ENCODE results near the gene DUSP19.
"Not testable (repeated sequence)": the region's sequence is repeated elsewhere in the genome, so short reads cannot be mapped to it uniquely, and the experiment has no call there.

The DUSP19 gene

GRCh38 chr2:183078464-183079138 is at the start of gene DUSP19:
Gene DUSP19 (plus strand): TSS chr2:183078747. CDS start chr2:183078934, 187 bp downstream.
- in situ Hi-C loops (cut with HindIII; ENCODE audit: low sequenced_read_pairs) = no loop called here

GRCh38 chr2:183029219-183029618 is 49.3 kb upstream of the DUSP19 start:
- in situ Hi-C loops (cut with HindIII; ENCODE audit: low sequenced_read_pairs) = no loop called here

GRCh38 chr2:183031911-183032794 is 46.4 kb upstream of the DUSP19 start:
- in situ Hi-C loops (cut with HindIII; ENCODE audit: low sequenced_read_pairs) = no loop called here

GRCh38 chr2:183033951-183034350 is 44.6 kb upstream of the DUSP19 start:
- in situ Hi-C loops (cut with HindIII; ENCODE audit: low sequenced_read_pairs) = no loop called here

GRCh38 chr2:183034806-183035205 is 43.7 kb upstream of the DUSP19 start:
- in situ Hi-C loops (cut with HindIII; ENCODE audit: low sequenced_read_pairs) = no loop called here

- in situ Hi-C loops (cut with HindIII; ENCODE audit: low sequenced_read_pairs) = no loop called here
Observed at GRCh38 chr2:183035298-183035953, 43.1 kb upstream of the DUSP19 start.

GRCh38 chr2:183035954-183036669 is 42.4 kb upstream of the DUSP19 start:
- in situ Hi-C loops (cut with HindIII; ENCODE audit: low sequenced_read_pairs) = no loop called here

GRCh38 chr2:183037074-183037552 is 41.4 kb upstream of the DUSP19 start:
- in situ Hi-C loops (cut with HindIII; ENCODE audit: low sequenced_read_pairs) = no loop called here

- in situ Hi-C loops (cut with HindIII; ENCODE audit: low sequenced_read_pairs) = no loop called here
Observed at GRCh38 chr2:183037553-183038340, 40.8 kb upstream of the DUSP19 start.

GRCh38 chr2:183038341-183039300 is 39.9 kb upstream of the DUSP19 start, which contains the start of gene NCKAP1:
Gene NCKAP1 (minus strand): TSS chr2:183038457. CDS start chr2:183038099, 358 bp downstream.
- in situ Hi-C loops (cut with HindIII; ENCODE audit: low sequenced_read_pairs) = no loop called here

GRCh38 chr2:183040604-183041003 is 37.9 kb upstream of the DUSP19 start:
- in situ Hi-C loops (cut with HindIII; ENCODE audit: low sequenced_read_pairs) = no loop called here

GRCh38 chr2:183043580-183043979 is 35.0 kb upstream of the DUSP19 start:
- in situ Hi-C loops (cut with HindIII; ENCODE audit: low sequenced_read_pairs) = not testable (repeated sequence)

- in situ Hi-C loops (cut with HindIII; ENCODE audit: low sequenced_read_pairs) = not testable (repeated sequence)
Observed at GRCh38 chr2:183047486-183048125, 30.9 kb upstream of the DUSP19 start.

GRCh38 chr2:183049420-183049819 is 29.1 kb upstream of the DUSP19 start:
- in situ Hi-C loops (cut with HindIII; ENCODE audit: low sequenced_read_pairs) = no loop called here

GRCh38 chr2:183057333-183057985 is 21.1 kb upstream of the DUSP19 start:
- in situ Hi-C loops (cut with HindIII; ENCODE audit: low sequenced_read_pairs) = no loop called here

GRCh38 chr2:183059561-183059960 is 19.0 kb upstream of the DUSP19 start:
- in situ Hi-C loops (cut with HindIII; ENCODE audit: low sequenced_read_pairs) = no loop called here

GRCh38 chr2:183060571-183061231 is 17.8 kb upstream of the DUSP19 start:
- in situ Hi-C loops (cut with HindIII; ENCODE audit: low sequenced_read_pairs) = no loop called here

All from DLD1 (cell line).